ENCODE data around the gene TMA7B.

- TF ChIP-seq EZH2 (IDR thresholded peaks at IDR 0.05) (no peak), POLR2AphosphoS5 (IDR thresholded peaks at IDR 0.05; ENCODE audit: borderline replicate concordance, low read depth, low read length) (no peak)
Measured at GRCh38 chr22:39999144-39999757, 39.1 kb downstream of the TMA7B start.

Measured in SK-N-MC (cell line).